ENCODE results near the gene TMEM203. TPM values are rescaled to one million over a fixed set of nuclear protein-coding genes. Genes with fewer than 3 reads are reported as not detected.

Gene TMEM203
- total and polyA plus RNA-seq, 2 of the 13 experiments (the other 11 are each of a cell fraction or from before 2014, with no cell fraction given), result 23.4 to 36.7 TPM

DNA sequence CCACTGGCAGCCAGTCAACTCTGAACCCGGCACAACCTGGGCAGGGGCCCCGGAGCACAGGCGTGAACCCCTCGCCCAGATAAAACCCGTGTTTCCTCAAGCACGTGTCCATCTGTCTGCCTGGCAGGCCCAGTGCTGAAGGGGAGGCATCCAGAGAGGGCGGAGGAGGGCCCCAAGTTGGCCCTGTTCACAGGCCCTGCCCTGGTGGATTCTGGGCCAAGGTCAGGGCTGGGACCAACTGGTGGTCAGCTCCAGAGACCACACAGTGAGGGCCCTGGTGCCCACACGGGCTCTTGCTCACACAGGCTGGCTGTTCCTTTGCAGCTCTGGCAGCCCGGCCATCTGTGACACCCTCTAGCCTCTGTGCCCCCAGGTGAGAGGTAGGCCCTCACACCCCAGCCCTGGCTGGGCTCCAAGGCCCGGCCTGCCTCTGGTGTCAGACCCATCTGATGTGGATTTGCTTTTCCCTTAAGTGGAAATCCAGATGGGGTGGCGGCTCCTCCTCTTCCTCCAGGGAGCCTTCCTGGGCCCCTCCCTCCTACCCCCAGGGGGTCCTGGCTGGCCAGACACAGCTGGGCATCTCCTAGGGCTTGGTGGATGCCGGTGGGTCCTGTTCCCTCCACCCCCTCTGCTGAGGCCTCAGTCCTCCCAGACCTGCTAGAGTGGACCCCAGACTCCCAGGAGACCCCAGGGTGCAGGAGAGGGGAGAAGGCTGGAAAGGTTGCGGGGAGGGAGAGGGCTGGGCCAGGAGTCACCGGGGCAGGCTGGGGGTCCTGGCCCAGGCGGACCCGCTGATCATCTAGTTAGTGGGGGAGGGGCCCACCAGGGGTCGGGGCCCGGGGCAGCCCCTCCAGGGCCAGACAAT is 45.1 kb upstream of the TMEM203 start (continued):
- TF ChIP-seq, protein P1, sequence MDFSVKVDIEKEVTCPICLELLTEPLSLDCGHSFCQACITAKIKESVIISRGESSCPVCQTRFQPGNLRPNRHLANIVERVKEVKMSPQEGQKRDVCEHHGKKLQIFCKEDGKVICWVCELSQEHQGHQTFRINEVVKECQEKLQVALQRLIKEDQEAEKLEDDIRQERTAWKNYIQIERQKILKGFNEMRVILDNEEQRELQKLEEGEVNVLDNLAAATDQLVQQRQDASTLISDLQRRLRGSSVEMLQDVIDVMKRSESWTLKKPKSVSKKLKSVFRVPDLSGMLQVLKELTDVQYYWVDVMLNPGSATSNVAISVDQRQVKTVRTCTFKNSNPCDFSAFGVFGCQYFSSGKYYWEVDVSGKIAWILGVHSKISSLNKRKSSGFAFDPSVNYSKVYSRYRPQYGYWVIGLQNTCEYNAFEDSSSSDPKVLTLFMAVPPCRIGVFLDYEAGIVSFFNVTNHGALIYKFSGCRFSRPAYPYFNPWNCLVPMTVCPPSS (IDR thresholded peaks at IDR 0.05), result no peak
- TF ChIP-seq KDM6A (CRISPR knock-in tag; IDR thresholded peaks at IDR 0.05; ENCODE audit: low read depth) (no peak), U2AF2 (IDR thresholded peaks at IDR 0.05; ENCODE audit: low read depth, low read length) (no peak), ZNF749 (CRISPR knock-in tag; IDR thresholded peaks at IDR 0.05; ENCODE audit: borderline replicate concordance) (no peak), MIXL1 (CRISPR knock-in tag; IDR thresholded peaks at IDR 0.05) (no peak), KDM3A (CRISPR knock-in tag; IDR thresholded peaks at IDR 0.05; ENCODE audit: low read depth) (no peak), ZC3H4 (CRISPR knock-in tag; IDR thresholded peaks at IDR 0.05; ENCODE audit: borderline replicate concordance) (no peak), ZNF333 (CRISPR knock-in tag; IDR thresholded peaks at IDR 0.05; ENCODE audit: borderline replicate concordance) (no peak), PAX8 (CRISPR knock-in tag; IDR thresholded peaks at IDR 0.05; ENCODE audit: borderline replicate concordance) (no peak), ZNF614 (CRISPR knock-in tag; IDR thresholded peaks at IDR 0.05; ENCODE audit: borderline replicate concordance) (no peak), ONECUT2 (CRISPR knock-in tag; IDR thresholded peaks at IDR 0.05) (no peak), RELA (CRISPR knock-in tag; IDR thresholded peaks at IDR 0.05) (no peak), REXO4 (CRISPR knock-in tag; IDR thresholded peaks at IDR 0.05; ENCODE audit: borderline replicate concordance) (no peak), ZNF773 (CRISPR knock-in tag; IDR thresholded peaks at IDR 0.05; ENCODE audit: borderline replicate concordance) (no peak), GABPB1 (CRISPR knock-in tag; IDR thresholded peaks at IDR 0.05) (no peak), MAF1 (CRISPR knock-in tag; IDR thresholded peaks at IDR 0.05; ENCODE audit: borderline replicate concordance) (no peak)
- TF ChIP-seq, protein P2, sequence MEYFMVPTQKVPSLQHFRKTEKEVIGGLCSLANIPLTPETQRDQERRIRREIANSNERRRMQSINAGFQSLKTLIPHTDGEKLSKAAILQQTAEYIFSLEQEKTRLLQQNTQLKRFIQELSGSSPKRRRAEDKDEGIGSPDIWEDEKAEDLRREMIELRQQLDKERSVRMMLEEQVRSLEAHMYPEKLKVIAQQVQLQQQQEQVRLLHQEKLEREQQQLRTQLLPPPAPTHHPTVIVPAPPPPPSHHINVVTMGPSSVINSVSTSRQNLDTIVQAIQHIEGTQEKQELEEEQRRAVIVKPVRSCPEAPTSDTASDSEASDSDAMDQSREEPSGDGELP (IDR thresholded peaks at IDR 0.05; ENCODE audit: borderline replicate concordance, low read depth), result 0 out of 2 replicates have a peak, but pooled peaks have one; percentile 27
- TF ChIP-seq, protein P3, sequence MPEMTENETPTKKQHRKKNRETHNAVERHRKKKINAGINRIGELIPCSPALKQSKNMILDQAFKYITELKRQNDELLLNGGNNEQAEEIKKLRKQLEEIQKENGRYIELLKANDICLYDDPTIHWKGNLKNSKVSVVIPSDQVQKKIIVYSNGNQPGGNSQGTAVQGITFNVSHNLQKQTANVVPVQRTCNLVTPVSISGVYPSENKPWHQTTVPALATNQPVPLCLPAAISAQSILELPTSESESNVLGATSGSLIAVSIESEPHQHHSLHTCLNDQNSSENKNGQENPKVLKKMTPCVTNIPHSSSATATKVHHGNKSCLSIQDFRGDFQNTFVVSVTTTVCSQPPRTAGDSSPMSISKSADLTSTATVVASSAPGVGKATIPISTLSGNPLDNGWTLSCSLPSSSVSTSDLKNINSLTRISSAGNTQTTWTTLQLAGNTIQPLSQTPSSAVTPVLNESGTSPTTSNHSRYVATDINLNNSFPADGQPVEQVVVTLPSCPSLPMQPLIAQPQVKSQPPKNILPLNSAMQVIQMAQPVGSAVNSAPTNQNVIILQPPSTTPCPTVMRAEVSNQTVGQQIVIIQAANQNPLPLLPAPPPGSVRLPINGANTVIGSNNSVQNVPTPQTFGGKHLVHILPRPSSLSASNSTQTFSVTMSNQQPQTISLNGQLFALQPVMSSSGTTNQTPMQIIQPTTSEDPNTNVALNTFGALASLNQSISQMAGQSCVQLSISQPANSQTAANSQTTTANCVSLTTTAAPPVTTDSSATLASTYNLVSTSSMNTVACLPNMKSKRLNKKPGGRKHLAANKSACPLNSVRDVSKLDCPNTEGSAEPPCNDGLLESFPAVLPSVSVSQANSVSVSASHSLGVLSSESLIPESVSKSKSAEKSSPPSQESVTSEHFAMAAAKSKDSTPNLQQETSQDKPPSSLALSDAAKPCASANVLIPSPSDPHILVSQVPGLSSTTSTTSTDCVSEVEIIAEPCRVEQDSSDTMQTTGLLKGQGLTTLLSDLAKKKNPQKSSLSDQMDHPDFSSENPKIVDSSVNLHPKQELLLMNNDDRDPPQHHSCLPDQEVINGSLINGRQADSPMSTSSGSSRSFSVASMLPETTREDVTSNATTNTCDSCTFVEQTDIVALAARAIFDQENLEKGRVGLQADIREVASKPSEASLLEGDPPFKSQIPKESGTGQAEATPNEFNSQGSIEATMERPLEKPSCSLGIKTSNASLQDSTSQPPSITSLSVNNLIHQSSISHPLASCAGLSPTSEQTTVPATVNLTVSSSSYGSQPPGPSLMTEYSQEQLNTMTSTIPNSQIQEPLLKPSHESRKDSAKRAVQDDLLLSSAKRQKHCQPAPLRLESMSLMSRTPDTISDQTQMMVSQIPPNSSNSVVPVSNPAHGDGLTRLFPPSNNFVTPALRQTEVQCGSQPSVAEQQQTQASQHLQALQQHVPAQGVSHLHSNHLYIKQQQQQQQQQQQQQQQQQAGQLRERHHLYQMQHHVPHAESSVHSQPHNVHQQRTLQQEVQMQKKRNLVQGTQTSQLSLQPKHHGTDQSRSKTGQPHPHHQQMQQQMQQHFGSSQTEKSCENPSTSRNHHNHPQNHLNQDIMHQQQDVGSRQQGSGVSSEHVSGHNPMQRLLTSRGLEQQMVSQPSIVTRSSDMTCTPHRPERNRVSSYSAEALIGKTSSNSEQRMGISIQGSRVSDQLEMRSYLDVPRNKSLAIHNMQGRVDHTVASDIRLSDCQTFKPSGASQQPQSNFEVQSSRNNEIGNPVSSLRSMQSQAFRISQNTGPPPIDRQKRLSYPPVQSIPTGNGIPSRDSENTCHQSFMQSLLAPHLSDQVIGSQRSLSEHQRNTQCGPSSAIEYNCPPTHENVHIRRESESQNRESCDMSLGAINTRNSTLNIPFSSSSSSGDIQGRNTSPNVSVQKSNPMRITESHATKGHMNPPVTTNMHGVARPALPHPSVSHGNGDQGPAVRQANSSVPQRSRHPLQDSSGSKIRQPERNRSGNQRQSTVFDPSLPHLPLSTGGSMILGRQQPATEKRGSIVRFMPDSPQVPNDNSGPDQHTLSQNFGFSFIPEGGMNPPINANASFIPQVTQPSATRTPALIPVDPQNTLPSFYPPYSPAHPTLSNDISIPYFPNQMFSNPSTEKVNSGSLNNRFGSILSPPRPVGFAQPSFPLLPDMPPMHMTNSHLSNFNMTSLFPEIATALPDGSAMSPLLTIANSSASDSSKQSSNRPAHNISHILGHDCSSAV (CRISPR knock-in tag; IDR thresholded peaks at IDR 0.05; ENCODE audit: borderline replicate concordance), result no peak
